ENCODE data around the gene GLP2R.

Gene GLP2R

GRCh38 chr17:9860851-9861250 is 35.1 kb downstream of the GLP2R start:
- TF ChIP-seq, protein P1, sequence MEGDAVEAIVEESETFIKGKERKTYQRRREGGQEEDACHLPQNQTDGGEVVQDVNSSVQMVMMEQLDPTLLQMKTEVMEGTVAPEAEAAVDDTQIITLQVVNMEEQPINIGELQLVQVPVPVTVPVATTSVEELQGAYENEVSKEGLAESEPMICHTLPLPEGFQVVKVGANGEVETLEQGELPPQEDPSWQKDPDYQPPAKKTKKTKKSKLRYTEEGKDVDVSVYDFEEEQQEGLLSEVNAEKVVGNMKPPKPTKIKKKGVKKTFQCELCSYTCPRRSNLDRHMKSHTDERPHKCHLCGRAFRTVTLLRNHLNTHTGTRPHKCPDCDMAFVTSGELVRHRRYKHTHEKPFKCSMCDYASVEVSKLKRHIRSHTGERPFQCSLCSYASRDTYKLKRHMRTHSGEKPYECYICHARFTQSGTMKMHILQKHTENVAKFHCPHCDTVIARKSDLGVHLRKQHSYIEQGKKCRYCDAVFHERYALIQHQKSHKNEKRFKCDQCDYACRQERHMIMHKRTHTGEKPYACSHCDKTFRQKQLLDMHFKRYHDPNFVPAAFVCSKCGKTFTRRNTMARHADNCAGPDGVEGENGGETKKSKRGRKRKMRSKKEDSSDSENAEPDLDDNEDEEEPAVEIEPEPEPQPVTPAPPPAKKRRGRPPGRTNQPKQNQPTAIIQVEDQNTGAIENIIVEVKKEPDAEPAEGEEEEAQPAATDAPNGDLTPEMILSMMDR (IDR thresholded peaks at IDR 0.05): no peak

DNA sequence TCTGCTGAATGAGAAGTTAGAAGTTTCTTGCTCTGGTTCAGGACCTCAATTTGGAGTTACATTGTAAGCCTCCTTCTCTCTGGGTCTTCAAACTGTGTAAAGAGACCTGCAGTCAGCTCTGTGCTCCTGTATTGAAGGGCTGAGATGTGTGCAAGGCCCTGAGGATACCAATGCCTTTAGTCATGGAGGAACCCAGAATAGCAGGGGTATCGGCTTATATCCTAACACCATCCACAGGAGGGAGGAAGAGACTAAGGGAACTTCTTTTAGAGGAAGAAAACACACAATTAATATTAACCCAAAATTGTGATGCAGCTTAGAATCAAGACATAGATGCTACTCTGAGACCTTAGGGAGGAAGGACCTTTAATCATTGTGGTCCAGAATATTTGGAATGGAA is 36.5 kb downstream of the GLP2R start:
- TF ChIP-seq, protein P1 (IDR thresholded peaks at IDR 0.05): no peak

DNA sequence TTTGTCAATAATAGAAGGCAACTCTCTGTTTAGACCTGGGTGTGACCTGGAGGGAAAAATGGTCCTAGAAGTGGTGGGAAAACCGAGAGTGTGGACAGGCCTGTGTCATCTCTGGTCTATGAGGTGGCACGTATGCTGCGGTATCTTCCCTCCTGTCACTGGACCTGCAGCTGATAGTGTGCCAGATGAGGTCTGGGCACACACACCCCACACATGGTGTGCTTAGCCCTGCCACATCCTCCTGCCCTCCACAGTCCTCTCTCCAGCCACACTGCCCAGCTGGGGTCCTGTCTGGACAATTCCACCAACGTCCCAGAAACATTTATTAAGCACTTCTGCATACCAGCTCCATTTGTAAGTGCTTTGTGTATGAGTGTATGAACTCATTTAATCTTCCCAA is 37.2 kb downstream of the GLP2R start:
- TF ChIP-seq, protein P1 (IDR thresholded peaks at IDR 0.05): no peak

DNA sequence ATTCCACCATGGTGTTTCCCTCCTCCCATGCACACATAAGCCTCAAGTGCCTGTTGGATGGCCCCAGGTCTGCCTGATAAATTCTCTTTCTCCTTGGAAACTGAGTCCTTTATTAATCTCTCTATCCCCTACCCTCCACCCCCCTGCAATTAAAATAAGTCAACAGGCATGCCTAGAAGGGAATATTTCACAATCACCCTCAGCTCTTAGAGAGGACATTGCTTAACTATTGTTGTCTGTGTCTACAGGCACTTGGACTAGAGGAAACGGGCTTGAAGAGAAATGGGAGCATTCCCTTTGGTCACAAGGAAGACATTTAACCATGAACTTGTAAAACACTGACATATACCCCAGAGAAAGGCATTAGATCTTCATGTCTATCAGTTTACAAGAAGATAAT is 39.9 kb downstream of the GLP2R start:
- TF ChIP-seq, protein P1 (IDR thresholded peaks at IDR 0.05): no peak

- TF ChIP-seq, protein P1 (IDR thresholded peaks at IDR 0.05): no peak
Measured at GRCh38 chr17:9868552-9868951, 42.8 kb downstream of the GLP2R start.

- TF ChIP-seq, protein P1 (IDR thresholded peaks at IDR 0.05): no peak
Measured at GRCh38 chr17:9872852-9873251, 47.1 kb downstream of the GLP2R start.

GRCh38 chr17:9874722-9875121 is 49.0 kb downstream of the GLP2R start:
- TF ChIP-seq, protein P1 (IDR thresholded peaks at IDR 0.05): no peak

DNA sequence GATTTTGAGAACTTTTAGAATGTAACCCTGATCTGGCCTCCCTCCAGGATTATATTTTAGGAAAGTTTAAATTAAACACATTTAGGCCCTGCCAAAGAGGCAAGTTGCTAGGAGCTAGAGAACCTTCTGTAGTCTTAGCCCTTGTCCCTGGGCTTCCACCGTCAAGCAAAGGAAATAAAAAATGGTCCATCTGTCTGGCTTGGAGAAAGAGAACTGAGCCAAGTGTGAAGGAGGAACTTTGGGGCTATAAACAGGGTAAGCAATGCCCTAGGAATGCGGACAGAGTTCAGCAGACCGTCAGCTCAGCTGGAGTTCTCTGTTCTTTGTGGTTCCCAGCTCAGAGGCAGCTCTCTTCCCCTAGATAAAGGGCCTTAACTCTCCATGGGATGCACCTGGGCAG is 49.7 kb downstream of the GLP2R start:
- TF ChIP-seq, protein P1 (IDR thresholded peaks at IDR 0.05): no peak
